Astrocyte (in vitro differentiated cells and primary cell): ENCODE data around the gene RNF157. TPM values are rescaled to one million over a fixed set of nuclear protein-coding genes. Genes with fewer than 3 reads are reported as not detected.

Experiments
- DNase-seq: peaks from one replicate; pipeline ENCODE4 v3.0.0-alpha.2; 2010; ENCODE audit warnings: low read depth
- FAIRE-seq: peaks from 2 replicates; lab custom pipeline; 2011; peaks lifted over from hg19 to GRCh38; lab: Jason Lieb, UNC
- H2AFZ ChIP-seq: 2 replicates; pipeline ENCODE4 v1.6.0; 2012; ENCODE audit warnings: low read depth, low read length, inconsistent platforms
- H3K27ac ChIP-seq: 2 replicates; pipeline ENCODE4 v1.5.1; 2011; ENCODE audit warnings: low read depth, low read length, inconsistent platforms
- H3K27me3 ChIP-seq: 2 replicates; pipeline ENCODE4 v1.6.0; 2011; ENCODE audit warnings: low read length, inconsistent platforms; ENCODE audit not compliant: insufficient read depth
- H3K36me3 ChIP-seq: 2 replicates; pipeline ENCODE4 v1.5.1; 2011; ENCODE audit warnings: low read length, inconsistent platforms; ENCODE audit not compliant: insufficient read depth
- H3K4me1 ChIP-seq: 2 replicates; pipeline ENCODE4 v1.5.1; 2011; ENCODE audit warnings: low read length, inconsistent platforms; ENCODE audit not compliant: insufficient read depth
- H3K4me2 ChIP-seq: 2 replicates; pipeline ENCODE4 v1.6.0; 2012; ENCODE audit warnings: low read length, inconsistent platforms
- H3K4me3 ChIP-seq: 2 replicates; pipeline ENCODE4 v1.5.1; 2011; ENCODE audit warnings: low read depth, mild to moderate bottlenecking, low read length, inconsistent platforms; ENCODE audit not compliant: insufficient read depth
- H3K79me2 ChIP-seq: 2 replicates; pipeline ENCODE4 v1.6.0; 2012; ENCODE audit warnings: mild to moderate bottlenecking, low read length, inconsistent platforms; ENCODE audit not compliant: insufficient read depth
- H3K9ac ChIP-seq: 2 replicates; pipeline ENCODE4 v1.6.0; 2012; ENCODE audit warnings: mild to moderate bottlenecking, low read length, inconsistent platforms
- H3K9me3 ChIP-seq: 2 replicates; pipeline ENCODE4 v1.5.1; 2012; ENCODE audit warnings: low read depth, mild to moderate bottlenecking, low read length, inconsistent platforms; ENCODE audit not compliant: insufficient read depth
- H4K20me1 ChIP-seq: 2 replicates; pipeline ENCODE4 v1.6.0; 2012; ENCODE audit warnings: low read length, inconsistent platforms; ENCODE audit not compliant: insufficient read depth
- H3K27ac Mint-ChIP-seq: one replicate; pipeline ENCODE4 v1.8.0; 2021; ENCODE audit warnings: mild to moderate bottlenecking, mixed read lengths; ENCODE audit not compliant: unreplicated experiment
- H3K27me3 Mint-ChIP-seq: one replicate; pipeline ENCODE4 v1.8.0; 2021; ENCODE audit warnings: low read depth, mixed read lengths; ENCODE audit not compliant: unreplicated experiment
- H3K36me3 Mint-ChIP-seq: one replicate; pipeline ENCODE4 v1.8.0; 2021; ENCODE audit warnings: low read depth, mixed read lengths; ENCODE audit not compliant: unreplicated experiment
- H3K4me1 Mint-ChIP-seq: one replicate; pipeline ENCODE4 v1.8.0; 2021; ENCODE audit warnings: low read depth, mixed read lengths; ENCODE audit not compliant: unreplicated experiment
- H3K4me3 Mint-ChIP-seq: one replicate; pipeline ENCODE4 v1.8.0; 2021; ENCODE audit warnings: mild to moderate bottlenecking, moderate library complexity, mixed read lengths; ENCODE audit not compliant: unreplicated experiment
- H3K9me3 Mint-ChIP-seq: one replicate; pipeline ENCODE4 v1.8.0; 2021; ENCODE audit warnings: mild to moderate bottlenecking, mixed read lengths; ENCODE audit not compliant: unreplicated experiment
- CTCF ChIP-seq: IDR thresholded peaks from 2 replicates; pipeline ENCODE4 v1.5.1; 2011; ENCODE audit warnings: low read depth, mild to moderate bottlenecking, inconsistent platforms, low read length, moderate library complexity; ENCODE audit not compliant: insufficient read depth
- EZH2 ChIP-seq: IDR thresholded peaks from 2 replicates; pipeline ENCODE4 v1.6.1; 2012; ENCODE audit warnings: mild to moderate bottlenecking, low read length, inconsistent platforms; ENCODE audit not compliant: insufficient read depth
- total RNA-seq: library from RNA; stranded (reverse); gene quantifications from 2 replicates; pipeline ENCODE4 v1.2.1, GENCODE V29; 2021

The RNF157 gene
- total RNA-seq, 1 donor from 2014 or later = 1.4 TPM

- FAIRE-seq (no peak), DNase-seq (no peak)
- H3K27me3 ChIP-seq = no peaks in the 10 kb centered on the region
- H4K20me1 ChIP-seq = no peaks in the 10 kb centered on the region
- H3K4me1 Mint-ChIP-seq = peaks cover 3% of the 10 kb centered on the region
- H3K9me3 ChIP-seq = no peaks in the 10 kb centered on the region
- no peak overlapping the region for H3K4me2 ChIP-seq
- H3K36me3 Mint-ChIP-seq = no peaks in the 10 kb centered on the region
- TF ChIP-seq CTCF (no peak), EZH2 (no peak)
- no peak overlapping the region for H3K27ac Mint-ChIP-seq
- no peaks in the 10 kb centered on the region for H3K9me3 Mint-ChIP-seq
- peaks cover 7% of the 10 kb centered on the region for H3K27me3 Mint-ChIP-seq
- no peaks in the 10 kb centered on the region for H3K79me2 ChIP-seq
- no peaks in the 10 kb centered on the region for H3K36me3 ChIP-seq
- H2AFZ ChIP-seq = no peak overlapping the region
- no peak overlapping the region for H3K4me3 ChIP-seq
- no peak overlapping the region for H3K4me3 Mint-ChIP-seq
- H3K27ac ChIP-seq = no peak overlapping the region
- no peak overlapping the region for H3K9ac ChIP-seq
- no peaks in the 10 kb centered on the region for H3K4me1 ChIP-seq
These were observed 73.4 kb downstream of the RNF157 start for GRCh38 chr17:76166906-76167305.

- H4K20me1 ChIP-seq = no peaks in the 10 kb centered on the region
- no peak for TF ChIP-seq CTCF
- TF ChIP-seq EZH2 = no peak
- H3K27me3 ChIP-seq = no peaks in the 10 kb centered on the region
- H3K27ac Mint-ChIP-seq = no peak overlapping the region
- no peaks in the 10 kb centered on the region for H3K9me3 ChIP-seq
- no peak overlapping the region for H3K4me3 Mint-ChIP-seq
- no peak overlapping the region for H2AFZ ChIP-seq
- H3K9me3 Mint-ChIP-seq = no peaks in the 10 kb centered on the region
- no peak overlapping the region for H3K4me3 ChIP-seq
- FAIRE-seq = no peak
- H3K4me1 Mint-ChIP-seq = peaks cover 3% of the 10 kb centered on the region
- no peaks in the 10 kb centered on the region for H3K36me3 Mint-ChIP-seq
- H3K27me3 Mint-ChIP-seq = peaks cover 15% of the 10 kb centered on the region
- H3K79me2 ChIP-seq = no peaks in the 10 kb centered on the region
- H3K36me3 ChIP-seq = no peaks in the 10 kb centered on the region
- no peak overlapping the region for H3K4me2 ChIP-seq
- DNase-seq = peak; percentile 38
- H3K27ac ChIP-seq = no peak overlapping the region
- H3K4me1 ChIP-seq = no peaks in the 10 kb centered on the region
- H3K9ac ChIP-seq = no peak overlapping the region
These were observed 74.1 kb downstream of the RNF157 start for GRCh38 chr17:76166168-76166567.

GRCh38 chr17:76164331-76164730, 76.0 kb downstream of the RNF157 start:
- no peaks in the 10 kb centered on the region for H3K9me3 ChIP-seq
- H3K4me1 ChIP-seq = no peaks in the 10 kb centered on the region
- FAIRE-seq = no peak
- no peak for DNase-seq
- Mint-ChIP-seq H3K27me3 (peaks cover 14% of the 10 kb centered on the region), H3K9me3 (no peaks in the 10 kb centered on the region), H3K27ac (no peak overlapping the region), H3K4me1 (peaks cover 3% of the 10 kb centered on the region), H3K36me3 (no peaks in the 10 kb centered on the region), H3K4me3 (no peak overlapping the region)
- H3K4me2 ChIP-seq = no peak overlapping the region
- no peak overlapping the region for H3K9ac ChIP-seq
- TF ChIP-seq CTCF (no peak), EZH2 (no peak)
- H3K4me3 ChIP-seq = no peak overlapping the region
- no peaks in the 10 kb centered on the region for H3K79me2 ChIP-seq
- H4K20me1 ChIP-seq = no peaks in the 10 kb centered on the region
- H3K27ac ChIP-seq = no peak overlapping the region
- H3K27me3 ChIP-seq = no peaks in the 10 kb centered on the region
- H3K36me3 ChIP-seq = no peaks in the 10 kb centered on the region
- H2AFZ ChIP-seq = no peak overlapping the region
